GM19043 (cell line): Measurements from ENCODE around the gene FLT4.
"Not testable (repeated sequence)": the region's sequence is repeated elsewhere in the genome, so short reads cannot be mapped to it uniquely, and the experiment has no call there.

Experiments
- ATAC-seq: cut with Tn5 transposase; IDR thresholded peaks from one replicate; pipeline ENCODE4 v1.9.1; 2021; ENCODE audit warnings: low read depth; ENCODE audit not compliant: unreplicated experiment

Gene FLT4

GRCh38 chr5:180670586-180671359 is 21.4 kb upstream of the FLT4 start:
- ATAC-seq, result no peak

GRCh38 chr5:180670157-180670556 is 20.8 kb upstream of the FLT4 start:
- ATAC-seq, result no peak

- ATAC-seq, result no peak
Observed at GRCh38 chr5:180669661-180670060, 20.3 kb upstream of the FLT4 start.

GRCh38 chr5:180668835-180669596 is 19.6 kb upstream of the FLT4 start:
- ATAC-seq, result no peak

GRCh38 chr5:180666812-180667211 is 17.4 kb upstream of the FLT4 start:
- no peak for ATAC-seq

GRCh38 chr5:180665682-180666404 is 16.4 kb upstream of the FLT4 start:
- ATAC-seq, result no peak

GRCh38 chr5:180658774-180659564 is 9.6 kb upstream of the FLT4 start:
- ATAC-seq, result no peak

GRCh38 chr5:180655243-180655642 is 5.8 kb upstream of the FLT4 start:
- ATAC-seq, result not testable (repeated sequence)

GRCh38 chr5:180652771-180653170 is 3.4 kb upstream of the FLT4 start:
- no peak for ATAC-seq

GRCh38 chr5:180652346-180652745 is 2.9 kb upstream of the FLT4 start:
- no peak for ATAC-seq

- no peak for ATAC-seq
Observed at GRCh38 chr5:180648658-180649296, 623 bp downstream of the FLT4 start.

- ATAC-seq, result no peak
Observed at GRCh38 chr5:180647941-180648500, 1.4 kb downstream of the FLT4 start.

- ATAC-seq, result no peak
Observed at GRCh38 chr5:180647465-180647864, 1.9 kb downstream of the FLT4 start.

- ATAC-seq, result no peak
Observed at GRCh38 chr5:180646963-180647305, 2.5 kb downstream of the FLT4 start.

- no peak for ATAC-seq
Observed at GRCh38 chr5:180646289-180646962, 3.0 kb downstream of the FLT4 start.

- ATAC-seq, result no peak
Observed at GRCh38 chr5:180645274-180646204, 3.9 kb downstream of the FLT4 start.

GRCh38 chr5:180644825-180645273 is 4.6 kb downstream of the FLT4 start:
- no peak for ATAC-seq
